Spleen (tissue), 7 donors: ENCODE data around the gene VWA3A.

Experiments
- CTCF ChIP-seq, 11 experiments: fragments of 200-600 bp in 7 of 11; fragments of 450-650 bp in 4 of 11; sonication (generic) in 4 of 11; IDR thresholded peaks in 8 of 11; conservative IDR thresholded peaks in 3 of 11; 1 replicate in 7 of 11; 2 replicates in 4 of 11; pipeline versions ENCODE4 v1.4.0 to v1.8.0; 2016 to 2021; ENCODE audit warnings: antibody characterized with exemption in 11 of 11, inconsistent platforms in 4 of 11, mild to moderate bottlenecking in 1 of 11
- POLR2A ChIP-seq, 3 donors: fragments of 450-650 bp; IDR thresholded peaks; one replicate each; pipeline ENCODE4 v1.5.1; 2017; ENCODE audit warnings: antibody characterized with exemption in 3 of 3, mild to moderate bottlenecking in 1 of 3
- POLR2AphosphoS5 ChIP-seq, 3 donors: sonication (generic); formaldehyde crosslinking; IDR thresholded peaks; one replicate each; pipeline ENCODE4 v1.5.1; 2017; ENCODE audit warnings: antibody characterized with exemption in 3 of 3
- donor health status: DM: no; HTN: no; CAD: no; lungs with moderate emphysema.
- donor health status: DM: no; HTN: no; CAD: no.
- donor health status: DM: no; HTN: no; CAD: no.

- TF ChIP-seq POLR2A (IDR thresholded peaks at IDR 0.05) (no peak), CTCF (IDR thresholded peaks at IDR 0.05 in 8 of 11, conservative IDR thresholded peaks at IDR 0.05 in 3 of 11) (no peak), POLR2AphosphoS5 (IDR thresholded peaks at IDR 0.05) (no peak)
Observed at GRCh38 chr16:22164482-22164881, 72.1 kb downstream of the VWA3A start.
